NCI-H2081 (cell line): ENCODE measurements around the gene KLHL41.
"Not testable (repeated sequence)": the region's sequence is repeated elsewhere in the genome, so short reads cannot be mapped to it uniquely, and the experiment has no call there.

Source experiments
- DNase-seq, 2 experiments: peaks; one replicate each; lab custom pipeline; 2025; lab: John Stamatoyannopoulos, UW

Gene KLHL41

GRCh38 chr2:169509955-169510354, 453 bp downstream of the KLHL41 start:
- DNase-seq = no peak

GRCh38 chr2:169510496-169510895, 994 bp downstream of the KLHL41 start:
- peak in 1 of 2 experiments; percentile 38 for DNase-seq

- DNase-seq = no peak
These were observed 2.3 kb downstream of the KLHL41 start for GRCh38 chr2:169511818-169512217.

- DNase-seq = no peak
These were observed 3.0 kb downstream of the KLHL41 start for GRCh38 chr2:169512525-169512924.

- DNase-seq = no peak
These were observed 3.6 kb downstream of the KLHL41 start for GRCh38 chr2:169513094-169513493.

GRCh38 chr2:169513926-169514325, 4.4 kb downstream of the KLHL41 start:
- DNase-seq = no peak

GRCh38 chr2:169514758-169515157, 5.3 kb downstream of the KLHL41 start:
- not testable (repeated sequence) for DNase-seq

- DNase-seq = not testable (repeated sequence)
These were observed 7.0 kb downstream of the KLHL41 start for GRCh38 chr2:169516488-169516995.

- no peak for DNase-seq
These were observed 11.4 kb downstream of the KLHL41 start for GRCh38 chr2:169520896-169521295.

GRCh38 chr2:169523681-169524080, 14.2 kb downstream of the KLHL41 start:
- no peak for DNase-seq

GRCh38 chr2:169525434-169525833, 15.9 kb downstream of the KLHL41 start:
- DNase-seq = peak in 1 of 2 experiments; percentile 40

GRCh38 chr2:169526451-169526850, 16.9 kb downstream of the KLHL41 start:
- DNase-seq = no peak

- peak; percentile 61 to 64 for DNase-seq
These were observed 18.8 kb downstream of the KLHL41 start for GRCh38 chr2:169528271-169528701.

- not testable (repeated sequence) for DNase-seq
These were observed 30.0 kb downstream of the KLHL41 start for GRCh38 chr2:169539460-169539859.

GRCh38 chr2:169540146-169540545, 30.6 kb downstream of the KLHL41 start:
- DNase-seq = no peak

GRCh38 chr2:169542433-169542832, 32.9 kb downstream of the KLHL41 start:
- no peak for DNase-seq

GRCh38 chr2:169546756-169547155, 37.3 kb downstream of the KLHL41 start:
- DNase-seq = no peak

GRCh38 chr2:169561364-169561763, 51.9 kb downstream of the KLHL41 start:
- DNase-seq = no peak

GRCh38 chr2:169562084-169562483, 52.6 kb downstream of the KLHL41 start:
- DNase-seq = not testable (repeated sequence)

- no peak for DNase-seq
These were observed 53.0 kb downstream of the KLHL41 start for GRCh38 chr2:169562519-169562918.

GRCh38 chr2:169565686-169566085, 56.2 kb downstream of the KLHL41 start:
- no peak for DNase-seq

- DNase-seq = no peak
These were observed 60.4 kb downstream of the KLHL41 start for GRCh38 chr2:169569948-169570347.

GRCh38 chr2:169570752-169571151, 61.2 kb downstream of the KLHL41 start:
- not testable (repeated sequence) for DNase-seq

- no peak for DNase-seq
These were observed 62.1 kb downstream of the KLHL41 start for GRCh38 chr2:169571571-169571970.
